Urothelium cell line (cell line): ENCODE measurements around the gene ZMIZ2.

Experiments
- DNase-seq: peaks from one replicate; pipeline ENCODE4 v3.0.0; 2011; ENCODE audit warnings: low spot score, mixed read lengths
- FAIRE-seq: peaks from 2 replicates; lab custom pipeline; 2011; peaks lifted over from hg19 to GRCh38; lab: Jason Lieb, UNC

Gene ZMIZ2

DNA sequence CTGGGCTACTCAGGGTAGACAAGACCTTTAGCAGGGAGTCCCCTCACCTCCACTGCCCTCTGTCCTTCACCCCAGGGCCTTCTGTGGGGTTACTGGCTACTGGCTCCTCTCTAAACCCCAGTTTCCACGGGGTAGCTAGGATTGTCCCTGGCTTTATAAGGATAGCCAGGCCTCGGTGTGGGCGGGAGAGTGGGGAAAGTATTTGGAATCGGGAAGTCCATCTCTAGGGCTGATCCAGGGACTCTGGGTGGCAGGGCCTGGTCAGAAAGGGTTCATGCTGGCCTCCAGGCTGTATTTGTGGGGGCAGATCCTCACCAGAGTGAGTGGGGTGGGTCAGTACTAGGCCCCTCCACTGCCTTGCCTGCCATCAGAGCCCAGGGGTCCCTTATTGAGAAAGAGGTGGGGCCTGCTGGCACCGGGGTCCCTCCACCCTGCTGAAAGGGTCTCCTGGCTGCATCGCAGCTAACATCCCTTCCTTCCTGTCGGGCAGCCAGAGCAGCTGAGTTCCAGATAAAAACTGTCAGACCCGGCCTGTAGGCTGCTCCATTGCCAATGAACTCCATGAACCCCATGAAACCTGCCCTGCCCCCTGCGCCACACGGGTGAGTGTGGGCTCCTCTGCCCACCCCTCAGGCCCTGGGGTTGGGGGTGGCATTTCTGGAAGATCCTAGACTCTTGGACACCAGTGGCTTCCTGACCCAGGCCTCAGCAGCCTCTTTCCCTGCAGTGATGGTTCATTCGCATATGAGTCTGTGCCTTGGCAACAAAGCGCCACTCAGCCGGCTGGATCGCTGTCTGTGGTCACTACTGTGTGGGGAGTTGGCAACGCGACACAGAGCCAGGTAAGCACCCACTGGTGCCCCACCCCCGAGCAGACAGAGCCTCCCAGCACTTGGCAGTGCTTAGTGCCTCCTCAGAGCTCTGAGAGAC lies 7.3 kb downstream of the ZMIZ2 start:
- FAIRE-seq, result no peak
- no peak for DNase-seq

DNA sequence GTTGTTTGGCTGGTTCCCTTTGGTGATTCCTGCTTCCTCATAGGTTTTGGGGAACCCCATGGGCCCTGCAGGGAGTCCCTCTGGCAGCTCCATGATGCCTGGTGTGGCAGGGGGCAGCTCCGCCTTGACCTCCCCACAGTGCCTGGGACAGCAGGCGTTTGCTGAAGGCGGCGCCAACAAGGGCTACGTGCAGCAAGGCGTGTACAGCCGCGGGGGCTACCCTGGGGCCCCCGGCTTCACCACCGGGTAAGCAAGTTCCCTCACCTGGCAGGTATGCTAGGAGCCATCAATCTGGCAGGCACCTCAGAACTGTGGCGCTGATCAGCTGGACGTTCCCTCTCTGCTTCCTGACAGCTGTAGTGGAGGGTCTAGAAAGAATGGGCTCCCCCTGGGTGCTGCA lies 8.3 kb downstream of the ZMIZ2 start:
- FAIRE-seq, result no peak

GRCh38 chr7:44757311-44757710 lies 8.7 kb downstream of the ZMIZ2 start:
- FAIRE-seq, result no peak
- no peak for DNase-seq

More for the DNA sequence above, 8.3 kb downstream of the ZMIZ2 start:
- DNase-seq, result no peak

- FAIRE-seq (no peak), DNase-seq (no peak)
Observed at GRCh38 chr7:44757739-44758138, 9.1 kb downstream of the ZMIZ2 start.

- DNase-seq (no peak), FAIRE-seq (no peak)
Observed at GRCh38 chr7:44759246-44759645, 10.6 kb downstream of the ZMIZ2 start.

- DNase-seq, result no peak
- FAIRE-seq, result no peak
Observed at GRCh38 chr7:44760034-44760580, 11.5 kb downstream of the ZMIZ2 start.

DNA sequence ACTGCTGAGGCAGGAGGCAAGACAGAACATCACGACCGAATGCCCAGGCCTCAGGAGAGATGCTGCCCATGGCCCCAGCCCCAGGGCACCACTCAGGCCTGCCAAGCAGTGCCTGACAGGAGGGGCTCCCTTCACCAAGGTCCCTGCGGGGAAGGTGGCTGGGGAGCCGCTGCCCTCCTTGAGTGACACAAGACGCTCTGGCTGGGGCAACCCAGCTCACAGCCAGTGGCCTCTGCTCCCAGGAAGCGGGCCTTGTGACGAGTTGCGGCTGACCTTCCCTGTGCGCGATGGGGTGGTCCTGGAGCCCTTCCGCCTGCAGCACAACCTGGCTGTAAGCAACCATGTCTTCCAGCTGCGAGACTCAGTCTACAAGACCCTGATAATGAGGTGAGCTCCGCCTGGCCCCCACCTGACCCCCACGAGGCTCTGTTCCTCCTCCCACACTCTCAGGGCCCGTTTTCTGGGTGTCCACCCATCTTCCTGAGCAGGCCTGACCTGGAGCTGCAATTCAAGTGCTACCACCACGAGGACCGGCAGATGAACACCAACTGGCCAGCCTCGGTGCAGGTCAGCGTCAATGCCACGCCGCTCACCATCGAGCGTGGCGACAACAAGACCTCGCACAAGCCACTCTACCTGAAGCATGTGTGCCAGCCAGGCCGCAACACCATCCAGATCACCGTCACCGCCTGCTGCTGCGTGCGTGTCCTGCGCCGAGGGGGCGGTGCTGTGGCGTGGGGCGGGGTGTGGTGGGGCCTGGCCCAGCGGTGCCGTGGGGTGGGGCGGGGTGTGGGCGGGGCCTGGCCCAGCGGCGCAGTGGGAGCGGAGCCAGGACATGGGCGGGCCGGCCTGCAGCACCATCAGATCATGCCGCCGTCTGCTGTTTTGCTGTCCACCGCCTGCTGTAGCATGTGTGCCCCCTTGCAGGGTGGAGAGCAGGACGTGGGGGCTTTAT lies 12.8 kb downstream of the ZMIZ2 start:
- FAIRE-seq (peak; percentile 75), DNase-seq (no peak)

DNA sequence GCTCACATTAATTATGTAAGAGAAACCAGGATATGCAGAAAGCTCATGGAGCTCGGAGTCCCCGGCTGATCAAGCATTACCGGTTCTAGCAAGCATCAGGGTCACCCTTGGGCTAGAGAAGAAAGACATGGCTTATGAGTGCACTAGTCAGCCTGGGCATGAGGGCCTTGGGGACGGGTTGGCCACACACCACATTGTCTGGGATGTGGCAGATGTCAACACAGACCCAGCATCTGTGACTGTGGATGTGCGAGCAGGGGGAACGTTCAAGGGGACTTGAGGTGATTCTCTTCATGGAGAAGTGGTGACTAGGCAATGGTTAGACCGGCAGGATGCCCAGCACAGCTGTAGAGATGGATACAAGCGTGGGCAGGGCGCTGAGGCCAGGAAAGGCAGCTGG lies 13.7 kb downstream of the ZMIZ2 start:
- DNase-seq, result no peak
- peak; percentile 77 for FAIRE-seq

DNA sequence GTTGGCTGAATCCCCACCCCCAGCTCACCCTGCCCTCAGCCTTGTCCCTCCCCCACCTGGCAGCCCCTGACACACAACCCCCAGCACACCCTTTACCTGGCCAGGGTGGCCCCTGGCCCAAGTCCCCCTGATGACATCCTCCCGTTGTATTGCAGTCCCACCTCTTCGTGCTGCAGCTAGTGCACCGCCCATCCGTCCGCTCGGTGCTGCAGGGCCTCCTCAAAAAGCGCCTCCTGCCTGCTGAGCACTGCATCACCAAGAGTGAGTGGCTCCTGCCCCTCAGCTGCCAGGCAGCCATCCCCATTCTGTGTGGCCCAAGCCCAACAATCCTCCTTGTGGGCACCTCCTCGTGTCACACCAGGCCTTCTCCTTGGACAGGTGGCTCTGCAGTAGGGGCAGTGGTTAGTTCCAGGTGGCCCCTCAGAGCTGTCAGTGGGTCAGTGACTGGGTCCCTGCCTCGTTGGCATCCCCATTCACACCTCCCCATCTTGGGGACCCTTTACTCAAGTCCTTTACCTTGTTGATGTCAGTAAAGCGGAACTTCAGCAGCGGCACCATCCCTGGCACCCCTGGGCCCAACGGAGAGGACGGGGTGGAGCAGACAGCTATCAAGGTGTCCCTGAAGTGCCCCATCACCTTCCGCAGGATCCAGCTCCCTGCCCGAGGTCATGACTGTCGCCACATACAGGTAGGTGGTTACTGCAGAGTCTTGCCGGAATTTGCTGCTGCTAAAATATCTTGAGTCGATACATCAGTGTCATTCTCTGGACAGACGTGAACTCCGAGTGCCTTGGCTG lies 14.3 kb downstream of the ZMIZ2 start:
- no peak for DNase-seq
- FAIRE-seq, result no peak

DNA sequence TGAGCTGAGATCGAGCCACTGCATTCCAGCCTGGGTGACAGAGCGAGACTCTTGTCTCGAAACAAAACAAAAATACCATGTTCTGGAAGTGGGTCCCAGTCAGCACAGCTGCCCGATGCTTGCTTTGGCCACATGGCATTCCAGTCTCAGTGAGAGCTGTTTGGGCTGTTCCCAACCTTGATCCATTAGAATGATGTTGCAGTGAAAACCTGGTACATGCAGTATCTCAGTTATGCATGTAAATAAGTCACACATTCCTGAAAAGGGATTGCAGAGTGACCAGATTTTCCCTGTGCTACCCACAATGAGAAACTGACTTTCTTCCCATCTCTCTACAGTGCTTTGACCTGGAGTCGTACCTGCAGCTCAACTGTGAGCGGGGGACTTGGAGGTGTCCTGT lies 15.4 kb downstream of the ZMIZ2 start:
- FAIRE-seq, result no peak
- DNase-seq, result no peak

DNA sequence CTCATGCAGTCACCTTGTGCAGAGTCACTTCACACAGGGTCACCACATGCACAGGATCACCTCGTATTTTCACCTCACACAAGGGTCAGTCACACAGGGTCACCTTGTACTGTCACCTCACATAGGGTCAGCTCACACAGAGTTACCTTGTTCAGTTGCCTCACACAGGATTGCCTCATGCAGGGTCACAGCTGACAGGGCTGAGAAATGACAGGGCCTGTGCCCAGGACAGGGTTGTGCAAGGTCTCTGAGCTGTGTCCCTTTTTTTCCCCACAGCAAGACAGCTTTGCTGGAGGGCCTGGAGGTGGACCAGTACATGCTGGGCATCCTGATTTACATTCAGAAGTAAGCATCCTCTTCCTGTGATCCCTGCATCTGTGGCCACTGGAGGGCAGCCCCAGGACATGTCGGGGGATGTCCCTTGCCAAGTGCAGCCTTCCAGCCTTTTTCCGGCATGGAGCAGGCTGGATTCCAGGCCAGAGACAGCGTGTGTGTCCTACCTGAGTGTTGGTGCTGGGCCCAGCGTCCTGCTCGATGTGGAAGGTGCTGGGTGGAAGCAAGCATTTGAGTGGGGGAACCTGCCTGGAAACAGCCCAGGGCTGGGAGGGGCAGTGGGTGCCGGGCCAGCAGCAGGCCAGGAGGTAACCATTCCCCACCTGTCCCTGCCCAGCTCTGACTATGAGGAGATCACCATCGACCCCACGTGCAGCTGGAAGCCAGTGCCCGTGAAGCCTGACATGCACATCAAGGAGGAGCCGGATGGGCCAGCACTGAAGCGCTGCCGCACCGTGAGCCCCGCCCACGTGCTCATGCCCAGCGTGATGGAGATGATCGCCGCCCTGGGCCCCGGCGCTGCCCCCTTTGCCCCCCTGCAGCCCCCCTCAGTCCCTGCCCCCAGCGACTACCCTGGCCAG lies 16.3 kb downstream of the ZMIZ2 start:
- DNase-seq, result no peak
- FAIRE-seq, result peak; percentile 58

DNA sequence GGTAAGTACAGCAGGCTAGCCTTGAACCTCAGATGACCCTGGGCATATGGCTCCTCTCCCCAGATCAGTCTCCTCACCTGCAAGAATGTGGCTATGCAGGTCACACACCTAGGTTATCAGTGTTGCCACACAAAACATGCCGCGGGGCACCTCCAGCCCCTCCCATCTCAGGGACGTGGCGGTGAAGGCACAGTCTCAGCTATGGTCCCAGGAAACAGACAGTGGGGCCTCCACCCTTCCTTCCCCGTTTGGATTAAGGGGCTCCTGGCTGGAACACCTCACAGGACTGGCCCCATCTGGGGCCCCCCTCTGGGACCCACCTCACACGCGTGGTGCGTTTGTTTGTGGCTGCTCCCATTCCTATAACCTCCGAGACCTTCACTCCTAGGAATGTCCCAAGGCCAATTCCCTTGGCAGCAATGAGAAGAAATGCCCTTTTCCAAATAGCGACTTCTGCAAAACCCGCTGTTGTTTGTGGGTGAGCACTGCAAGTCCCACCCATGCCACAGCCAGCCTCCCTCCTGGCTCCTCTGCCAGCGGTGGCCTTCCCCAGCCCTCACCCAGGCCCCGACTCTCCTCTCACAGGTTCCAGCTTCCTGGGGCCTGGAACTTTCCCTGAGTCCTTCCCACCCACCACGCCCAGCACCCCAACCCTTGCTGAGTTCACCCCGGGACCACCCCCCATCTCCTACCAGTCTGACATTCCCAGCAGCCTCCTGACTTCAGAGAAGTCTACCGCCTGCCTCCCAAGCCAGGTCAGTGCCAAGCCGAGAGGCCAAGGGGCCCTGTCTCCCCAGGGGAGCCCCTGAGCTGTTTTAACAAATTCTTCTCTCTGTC lies 17.1 kb downstream of the ZMIZ2 start:
- DNase-seq, result no peak
- no peak for FAIRE-seq

DNA sequence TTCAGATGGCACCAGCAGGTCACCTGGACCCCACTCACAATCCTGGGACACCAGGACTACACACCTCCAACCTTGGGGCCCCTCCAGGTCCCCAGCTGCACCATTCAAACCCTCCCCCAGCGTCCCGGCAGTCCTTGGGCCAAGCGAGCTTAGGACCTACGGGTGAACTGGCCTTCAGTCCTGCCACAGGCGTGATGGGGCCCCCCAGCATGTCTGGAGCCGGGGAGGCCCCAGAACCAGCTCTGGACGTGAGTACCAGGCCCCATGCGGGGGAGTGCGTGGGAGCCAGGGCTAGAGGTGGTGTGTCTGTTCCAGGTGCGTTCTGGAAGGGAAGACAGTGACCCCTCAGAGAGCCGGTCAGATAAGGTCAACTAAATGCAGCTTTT lies 17.8 kb downstream of the ZMIZ2 start:
- DNase-seq (no peak), FAIRE-seq (no peak)

- FAIRE-seq, result peak; percentile 5
- no peak for DNase-seq
Observed at GRCh38 chr7:44767134-44767911, 18.7 kb downstream of the ZMIZ2 start.

GRCh38 chr7:44767912-44768627 lies 19.4 kb downstream of the ZMIZ2 start:
- FAIRE-seq (no peak), DNase-seq (no peak)

DNA sequence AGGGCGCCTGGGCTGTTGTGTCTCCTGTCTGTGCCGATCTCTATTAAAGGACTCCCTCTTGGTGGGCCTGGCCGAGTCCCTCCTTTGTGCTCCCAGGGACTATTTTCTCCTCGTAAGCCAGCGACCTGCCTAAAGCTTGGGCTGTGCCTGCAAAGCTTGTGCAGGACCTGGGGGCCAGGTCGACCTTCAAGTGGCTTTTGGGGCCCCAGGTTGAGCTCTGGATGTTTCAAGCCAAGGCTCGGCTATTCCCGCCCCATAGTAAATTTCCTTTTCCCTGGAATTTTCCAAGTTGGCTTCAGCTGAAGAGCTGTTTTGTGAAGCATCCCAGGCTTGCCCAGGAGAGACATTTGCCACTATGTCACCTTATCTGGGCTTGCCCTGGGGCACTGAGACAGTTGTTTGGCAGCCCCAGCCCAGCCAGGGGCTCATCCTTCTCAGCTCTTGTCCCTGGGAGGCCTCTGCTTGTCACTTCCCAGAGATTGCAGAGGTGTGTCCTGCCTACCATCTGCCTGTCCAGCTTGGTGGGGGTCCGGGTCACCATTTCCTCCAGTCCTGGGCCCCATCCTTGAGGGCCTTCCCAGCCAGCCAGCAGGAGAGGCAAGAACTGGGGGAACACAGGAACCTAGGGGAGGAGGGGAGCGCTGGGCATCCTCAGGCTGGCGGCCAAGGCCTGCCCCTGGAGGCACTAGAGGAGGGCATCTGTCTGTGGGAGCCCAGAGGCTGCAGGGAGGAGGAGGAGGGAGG lies 20.2 kb downstream of the ZMIZ2 start:
- DNase-seq (no peak), FAIRE-seq (no peak)

- DNase-seq (no peak), FAIRE-seq (no peak)
Observed at GRCh38 chr7:44769376-44769775, 20.7 kb downstream of the ZMIZ2 start.
